KMS-11 (cell line): ENCODE measurements around the gene CBL.

Experiments
- H2AFZ ChIP-seq: fragments of 200-600 bp; sonication (generic); 2 replicates; pipeline ENCODE4 v1.6.1; 2016; ENCODE audit warnings: antibody characterized with exemption, mixed run types, low read depth
- H3K27ac ChIP-seq: fragments of 200-600 bp; sonication (generic); 2 replicates; pipeline ENCODE4 v1.6.1; 2016; ENCODE audit warnings: mild to moderate bottlenecking, mixed run types
- H3K27me3 ChIP-seq: fragments of 200-600 bp; sonication (generic); 2 replicates; pipeline ENCODE4 v1.6.1; 2017; ENCODE audit warnings: mild to moderate bottlenecking, low read depth, mixed run types, moderate library complexity; ENCODE audit not compliant: insufficient read depth
- H3K36me3 ChIP-seq: fragments of 200-600 bp; sonication (generic); 2 replicates; pipeline ENCODE4 v1.6.1; 2017; ENCODE audit warnings: mild to moderate bottlenecking, mixed run types; ENCODE audit not compliant: insufficient read depth
- H3K4me1 ChIP-seq: fragments of 200-600 bp; sonication (generic); 2 replicates; pipeline ENCODE4 v1.6.1; 2016; ENCODE audit warnings: mild to moderate bottlenecking, low read depth, mixed run types; ENCODE audit not compliant: poor library complexity, severe bottlenecking
- H3K4me2 ChIP-seq: fragments of 200-600 bp; sonication (generic); 2 replicates; pipeline ENCODE4 v1.7.0; 2016; ENCODE audit warnings: mild to moderate bottlenecking, mixed run types
- H3K4me3 ChIP-seq: fragments of 200-600 bp; sonication (generic); IDR thresholded peaks from 2 replicates; pipeline ENCODE4 v1.6.1; 2017; ENCODE audit warnings: low read depth, low read length, mixed read lengths; ENCODE audit not compliant: insufficient read depth
- H3K79me2 ChIP-seq: fragments of 200-600 bp; sonication (generic); 2 replicates; pipeline ENCODE4 v1.6.1; 2016; ENCODE audit warnings: low read depth, mixed run types; ENCODE audit not compliant: insufficient read depth
- H3K9ac ChIP-seq: fragments of 200-600 bp; sonication (generic); 2 replicates; pipeline ENCODE4 v1.6.1; 2016; ENCODE audit warnings: mild to moderate bottlenecking, mixed run types
- H4K20me1 ChIP-seq: fragments of 200-600 bp; sonication (generic); 2 replicates; pipeline ENCODE4 v1.6.1; 2016; ENCODE audit warnings: mild to moderate bottlenecking, mixed run types; ENCODE audit not compliant: insufficient read depth
- CTCF ChIP-seq: fragments of 200-600 bp; sonication (generic); conservative IDR thresholded peaks from 2 replicates; pipeline ENCODE4 v1.6.1; 2017; ENCODE audit warnings: low read depth, mild to moderate bottlenecking, antibody characterized with exemption, low read length, moderate library complexity, mixed read lengths

Gene CBL

GRCh38 chr11:119248750-119249670, 42.9 kb downstream of the CBL start:
- H3K4me3 ChIP-seq = no peak overlapping the region
- no peaks in the 10 kb centered on the region for H3K79me2 ChIP-seq
- no peaks in the 10 kb centered on the region for H3K27me3 ChIP-seq
- H3K4me1 ChIP-seq = no peaks in the 10 kb centered on the region
- H4K20me1 ChIP-seq = no peaks in the 10 kb centered on the region
- H3K27ac ChIP-seq = no peak overlapping the region
- H2AFZ ChIP-seq = no peak overlapping the region
- no peaks in the 10 kb centered on the region for H3K36me3 ChIP-seq
- no peak overlapping the region for H3K4me2 ChIP-seq
- H3K9ac ChIP-seq = no peak overlapping the region
- no peak for TF ChIP-seq CTCF

DNA sequence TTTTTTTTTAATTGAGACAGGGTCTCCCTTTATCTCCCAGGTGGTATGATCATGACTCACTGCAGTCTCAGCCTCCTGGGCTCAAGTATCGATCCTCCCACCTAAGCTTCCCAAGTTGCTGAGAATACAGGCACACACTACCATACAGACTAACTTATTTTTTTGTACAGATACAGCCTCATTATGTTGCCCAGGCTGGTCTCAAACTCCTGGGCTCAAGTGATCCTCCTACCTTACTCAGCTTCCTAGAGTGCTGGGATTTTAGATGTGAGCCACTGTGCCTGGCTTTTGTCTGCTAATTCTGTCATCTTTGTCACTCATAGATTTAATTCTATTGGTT, 43.5 kb downstream of the CBL start:
- H3K79me2 ChIP-seq = no peaks in the 10 kb centered on the region
- H3K36me3 ChIP-seq = no peaks in the 10 kb centered on the region
- no peaks in the 10 kb centered on the region for H3K4me1 ChIP-seq
- no peaks in the 10 kb centered on the region for H4K20me1 ChIP-seq
- no peak overlapping the region for H3K27ac ChIP-seq
- H3K27me3 ChIP-seq = no peaks in the 10 kb centered on the region
- no peak overlapping the region for H3K4me2 ChIP-seq
- H2AFZ ChIP-seq = no peak overlapping the region
- H3K4me3 ChIP-seq = no peak overlapping the region
- no peak for TF ChIP-seq CTCF
- H3K9ac ChIP-seq = no peak overlapping the region

GRCh38 chr11:119251114-119251513, 45.0 kb downstream of the CBL start:
- Histone ChIP-seq H3K4me3 (no peak overlapping the region), H4K20me1 (no peaks in the 10 kb centered on the region), H3K4me1 (no peaks in the 10 kb centered on the region), H3K9ac (no peak overlapping the region), H3K36me3 (no peaks in the 10 kb centered on the region), H3K27ac (no peak overlapping the region), H3K27me3 (no peaks in the 10 kb centered on the region), H3K79me2 (no peaks in the 10 kb centered on the region), H3K4me2 (no peak overlapping the region), H2AFZ (no peak overlapping the region)
- no peak for TF ChIP-seq CTCF

DNA sequence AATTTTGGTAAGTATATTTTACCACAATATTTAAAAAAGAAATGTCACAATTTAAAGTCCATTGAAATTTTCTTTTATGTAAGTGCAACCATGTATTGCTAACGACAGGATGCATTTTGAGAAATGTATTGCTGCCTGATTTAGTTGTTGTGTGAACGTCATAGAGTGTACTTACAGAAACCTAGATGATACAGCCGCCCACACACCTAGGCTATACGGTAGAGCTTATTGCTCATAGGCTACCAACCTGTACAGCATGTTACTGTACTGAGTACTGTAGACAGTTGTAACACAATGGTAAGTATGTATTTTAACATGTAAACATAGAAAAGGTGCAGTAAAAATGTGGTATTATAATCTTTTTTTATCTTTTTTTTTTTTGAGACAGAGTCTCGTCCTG, 48.1 kb downstream of the CBL start:
- H3K4me1 ChIP-seq = no peaks in the 10 kb centered on the region
- no peak overlapping the region for H3K4me3 ChIP-seq
- H3K79me2 ChIP-seq = no peaks in the 10 kb centered on the region
- H3K9ac ChIP-seq = no peak overlapping the region
- no peak overlapping the region for H3K4me2 ChIP-seq
- no peaks in the 10 kb centered on the region for H4K20me1 ChIP-seq
- H3K27me3 ChIP-seq = no peaks in the 10 kb centered on the region
- H2AFZ ChIP-seq = no peak overlapping the region
- H3K36me3 ChIP-seq = no peaks in the 10 kb centered on the region
- no peak overlapping the region for H3K27ac ChIP-seq
- no peak for TF ChIP-seq CTCF
